DMS 273 (cell line): ENCODE results near the gene ADAMTS2.
A peak's percentile ranks its signal among the peaks of the same experiment; 100 is the strongest.

Experiments used
- DNase-seq: peaks from one replicate; lab custom pipeline; 2025; ENCODE audit not compliant: unreplicated experiment; lab: John Stamatoyannopoulos, UW

ADAMTS2 gene

DNA sequence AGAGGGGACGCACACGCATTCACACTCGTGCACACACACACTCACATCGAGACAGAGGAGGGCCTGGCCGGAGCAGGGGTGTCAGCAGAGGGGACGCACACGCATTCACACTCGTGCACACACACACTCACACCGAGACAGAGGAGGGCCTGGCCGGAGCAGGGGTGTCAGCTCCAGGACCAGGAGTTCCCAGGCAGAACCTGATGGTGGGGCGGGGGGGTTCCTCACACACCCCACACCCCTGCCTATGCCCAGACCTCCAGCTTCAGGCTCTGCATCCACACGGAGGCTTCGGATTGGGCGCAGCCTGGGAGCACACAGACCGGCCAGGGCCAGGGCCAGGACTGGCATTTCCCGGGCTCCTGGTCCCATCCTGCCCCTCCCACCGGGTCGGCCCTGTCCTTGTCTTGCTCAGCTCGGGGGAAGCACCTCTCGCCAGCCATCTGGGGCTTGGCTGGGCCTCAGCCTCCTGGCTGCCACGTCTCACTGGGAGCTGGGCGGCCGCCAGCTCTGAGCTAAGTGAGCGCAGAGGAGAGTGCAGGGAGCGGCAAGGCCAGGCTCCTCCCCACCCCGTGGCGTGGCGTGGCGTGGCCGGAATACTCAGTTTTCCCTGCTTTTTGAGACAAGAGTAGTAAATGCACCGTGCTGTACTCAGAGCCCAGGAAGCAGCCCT lies 31.3 kb downstream of the ADAMTS2 start:
- DNase-seq, result peak; percentile 97

DNA sequence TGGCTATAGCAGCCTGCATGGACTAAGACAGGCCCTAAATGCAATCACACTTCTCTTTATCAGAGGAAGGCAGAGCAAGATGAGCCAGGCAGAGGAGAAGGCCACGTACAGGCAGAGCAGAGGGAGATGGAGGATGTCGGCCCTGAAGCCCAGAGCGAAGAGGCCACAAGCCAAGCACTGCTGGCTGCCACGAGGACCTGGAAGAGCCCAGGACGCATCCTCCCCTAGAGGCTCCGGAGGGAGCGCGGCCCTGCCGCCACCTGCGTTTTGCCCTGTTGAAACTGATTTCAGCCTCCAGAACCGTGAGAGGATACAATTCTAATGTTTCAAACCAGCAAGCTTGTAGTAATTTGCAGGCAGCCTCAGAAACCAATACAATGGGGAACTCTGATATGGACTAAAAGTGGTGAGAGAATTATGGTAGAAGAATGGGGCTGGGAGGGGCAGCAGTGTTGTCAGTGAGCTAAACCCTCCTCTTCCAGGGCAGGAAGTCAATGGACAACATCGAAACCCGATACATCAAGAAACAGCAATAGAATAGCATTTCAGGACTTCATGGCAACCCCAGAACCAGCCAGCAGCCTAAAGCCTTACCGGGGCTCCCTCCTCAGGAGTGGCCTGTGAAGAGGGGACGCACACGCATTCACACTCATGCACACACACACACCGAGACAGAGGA lies 32.6 kb downstream of the ADAMTS2 start:
- DNase-seq, result no peak

- DNase-seq, result no peak
Observed at GRCh38 chr5:179311581-179311980, 33.7 kb downstream of the ADAMTS2 start.

GRCh38 chr5:179311091-179311470 lies 34.2 kb downstream of the ADAMTS2 start:
- peak; percentile 18 for DNase-seq

DNA sequence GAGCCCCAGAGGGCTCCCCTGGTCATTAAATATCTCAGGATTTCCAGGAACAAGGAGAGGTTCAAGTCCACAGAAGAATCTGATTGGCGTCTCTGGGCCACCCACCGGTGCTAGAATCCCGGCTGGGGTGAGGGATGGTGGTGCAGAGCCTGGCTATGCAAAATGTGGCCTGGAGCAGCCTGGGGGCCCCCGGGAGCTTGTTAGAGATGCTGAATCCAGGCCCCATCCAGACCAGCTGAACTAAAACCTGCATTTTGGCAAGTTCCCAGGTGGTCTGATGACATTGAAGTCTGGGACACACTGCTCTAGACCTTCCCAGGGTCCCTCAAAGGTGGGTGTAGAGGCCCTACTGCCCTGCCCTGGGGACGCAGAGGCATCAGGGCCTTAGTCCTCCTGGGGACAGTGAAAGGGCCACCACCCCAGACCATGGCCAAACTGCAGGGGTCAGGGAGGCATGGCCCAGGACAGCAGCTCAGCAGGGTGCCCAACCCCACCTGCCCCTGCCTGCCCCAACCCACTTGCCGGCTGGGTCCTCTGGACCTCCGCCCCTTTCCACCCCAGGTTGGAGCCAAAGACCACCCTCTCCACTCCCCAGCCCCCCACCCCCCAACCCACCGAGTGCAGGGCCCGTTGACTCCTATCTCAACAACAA lies 34.7 kb downstream of the ADAMTS2 start:
- DNase-seq, result no peak

DNA sequence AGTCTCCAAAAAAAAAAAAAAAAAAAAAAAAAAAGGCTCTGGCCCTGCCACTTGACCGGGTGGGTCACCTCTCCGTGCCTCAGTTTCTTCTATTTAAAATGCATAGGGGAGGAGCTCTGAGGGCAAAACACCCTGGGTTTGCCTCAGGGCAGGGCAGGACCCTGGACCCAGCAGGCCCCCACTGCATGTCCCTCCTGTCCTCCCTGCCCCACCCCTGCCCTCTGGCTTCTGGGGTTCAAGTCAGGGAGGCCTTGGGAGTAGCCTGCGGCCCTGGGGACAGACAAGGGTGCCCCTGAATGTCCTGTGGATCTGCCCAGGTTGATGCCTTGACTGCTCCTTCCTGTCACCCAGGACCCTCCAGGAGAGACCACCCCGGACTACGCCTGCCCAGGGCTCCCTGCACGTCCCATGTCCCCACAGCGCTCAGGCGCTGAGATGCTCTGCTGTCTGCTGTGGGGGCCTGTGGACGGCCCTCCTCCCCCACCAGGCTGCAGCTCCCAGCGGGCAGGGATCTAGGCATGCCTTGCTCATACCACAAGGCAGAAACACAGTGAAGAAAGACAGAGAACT lies 35.4 kb downstream of the ADAMTS2 start:
- no peak for DNase-seq

GRCh38 chr5:179309383-179309670 lies 35.9 kb downstream of the ADAMTS2 start:
- DNase-seq, result no peak

GRCh38 chr5:179308563-179309382 lies 36.5 kb downstream of the ADAMTS2 start:
- no peak for DNase-seq

DNA sequence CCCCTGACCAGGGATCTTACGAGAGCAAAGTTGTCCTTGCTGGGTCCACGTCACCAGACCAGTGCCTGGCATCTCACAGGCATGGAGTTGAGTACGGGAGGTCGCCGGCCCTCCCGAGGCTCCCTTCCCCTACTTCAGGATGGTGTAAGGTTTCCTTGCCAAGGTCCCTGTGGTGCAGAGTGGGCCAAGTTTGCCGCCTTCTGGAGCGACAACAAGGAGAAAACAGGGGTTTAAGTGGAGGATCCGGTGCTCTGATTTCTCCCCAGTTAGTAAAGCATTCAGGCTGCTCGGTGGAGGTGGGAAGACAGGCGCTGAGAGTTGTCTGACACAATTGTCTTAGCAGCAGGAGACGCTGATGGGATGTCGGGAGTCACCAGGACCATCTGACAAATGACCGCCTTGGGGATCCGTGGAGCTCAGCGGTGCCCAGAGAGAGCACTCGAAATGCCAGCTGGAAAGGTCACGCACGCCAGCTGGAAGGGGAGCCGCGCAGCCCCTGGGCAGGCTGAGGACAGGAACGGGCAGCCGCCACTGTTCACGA lies 37.3 kb downstream of the ADAMTS2 start:
- DNase-seq, result no peak

DNA sequence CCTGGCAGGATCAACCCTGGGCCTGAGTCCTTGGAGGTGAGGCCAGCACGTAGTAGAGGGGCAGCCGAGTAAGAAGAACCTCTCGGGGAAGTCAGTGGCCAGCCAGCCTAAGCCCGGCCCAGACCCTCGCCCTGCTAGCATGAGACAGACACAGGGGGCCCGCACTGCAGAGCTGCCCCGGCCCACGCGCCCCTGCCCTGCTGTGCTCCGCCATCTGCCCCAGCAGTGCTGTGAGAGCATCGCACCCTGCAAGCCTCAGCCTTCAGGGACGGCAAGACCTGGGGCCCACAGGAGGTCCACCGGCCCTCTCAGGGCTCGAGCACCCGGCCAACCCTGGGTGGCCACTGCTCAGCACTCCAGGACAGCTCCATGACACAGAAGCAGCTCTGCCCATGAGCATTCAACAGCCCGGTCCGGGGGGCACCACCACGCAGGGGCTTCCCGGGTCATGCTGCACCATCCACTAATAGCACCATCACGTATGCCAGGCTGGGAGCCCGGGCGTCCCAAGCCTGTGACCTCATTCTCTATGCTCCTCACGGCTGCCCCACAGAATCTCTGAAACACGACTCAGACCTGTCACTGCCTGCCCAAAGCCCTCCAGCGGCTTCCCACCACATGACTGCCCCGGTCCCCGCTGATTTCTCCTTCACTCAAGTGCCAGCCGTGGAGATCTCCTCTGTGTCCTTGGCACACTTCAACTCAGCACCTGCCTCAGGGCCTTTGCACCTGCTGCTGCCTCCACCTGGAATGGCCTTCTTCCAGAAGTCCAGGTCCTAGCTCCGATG lies 38.1 kb downstream of the ADAMTS2 start:
- no peak for DNase-seq

- no peak for DNase-seq
Observed at GRCh38 chr5:179306191-179307012, 38.9 kb downstream of the ADAMTS2 start.

DNA sequence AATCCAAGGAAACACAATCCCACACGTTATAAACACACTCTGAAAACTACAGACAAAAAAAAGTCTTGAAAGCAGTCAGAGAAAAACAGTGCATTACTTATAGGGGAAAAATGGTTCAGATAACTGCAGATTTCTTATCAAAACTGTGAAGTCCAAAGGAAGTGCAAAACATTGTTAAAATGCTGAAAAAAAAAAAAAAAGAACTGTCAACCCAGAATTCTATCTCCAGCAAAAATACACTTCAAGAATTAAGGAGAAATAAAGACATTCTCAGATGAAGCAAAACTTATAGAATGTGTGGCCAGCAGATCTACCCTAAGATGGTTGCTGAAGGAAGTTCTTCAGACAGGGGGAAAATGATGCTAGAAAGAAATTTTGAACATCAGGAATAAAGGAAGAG lies 40.4 kb downstream of the ADAMTS2 start:
- no peak for DNase-seq

DNA sequence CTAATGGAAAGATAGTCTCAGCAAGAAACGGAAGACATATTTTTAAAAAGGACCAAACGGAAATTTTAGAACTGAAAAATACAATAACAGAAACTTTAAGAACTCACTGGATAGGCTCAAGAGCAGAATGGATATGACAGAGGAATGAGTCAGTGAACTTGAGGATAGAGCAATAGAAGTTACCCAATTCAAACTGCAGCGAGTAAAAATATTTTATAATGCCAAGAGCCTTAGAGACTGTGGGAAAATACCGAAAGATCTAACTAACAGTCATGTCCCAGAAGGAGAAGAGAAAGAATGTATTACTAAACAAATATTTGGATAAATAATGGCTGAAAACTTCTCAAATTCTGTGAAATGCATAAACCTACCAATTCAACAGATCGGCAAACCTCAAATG lies 40.8 kb downstream of the ADAMTS2 start:
- DNase-seq, result no peak

DNA sequence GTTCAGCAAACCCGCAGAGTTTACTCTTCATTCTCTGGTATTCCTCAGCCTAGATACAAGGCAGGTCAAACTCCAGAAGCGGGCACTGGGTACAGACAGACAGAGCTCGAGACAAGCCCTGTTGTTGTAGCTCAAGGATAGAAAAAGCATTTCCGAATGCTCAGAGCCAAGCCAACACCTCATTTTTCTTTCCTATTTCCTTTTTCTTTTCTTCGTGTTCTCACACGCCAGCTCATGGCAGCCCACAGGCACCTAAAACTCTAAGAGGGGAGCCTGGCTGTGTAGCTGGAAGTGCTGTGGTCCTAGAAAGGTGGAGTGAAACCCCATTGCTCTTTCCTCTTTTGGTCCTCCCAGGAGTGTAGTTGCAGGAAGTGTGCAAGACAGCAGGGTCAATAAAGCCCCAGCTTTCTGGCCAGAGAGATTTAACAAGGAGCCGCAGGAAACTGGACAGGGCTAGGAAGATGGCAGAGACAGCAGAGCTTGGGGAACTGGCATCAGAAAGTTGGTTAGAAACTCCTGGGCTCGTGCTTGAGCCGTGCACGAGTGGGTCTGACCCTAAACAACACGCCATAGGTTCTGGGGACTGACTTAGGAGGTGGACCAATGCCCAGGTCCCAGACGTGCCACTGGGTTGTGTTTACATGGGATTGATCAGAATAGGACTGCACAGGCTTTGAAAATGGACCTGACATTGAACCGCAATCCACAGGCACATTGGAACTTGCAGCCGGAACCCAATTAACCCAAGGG lies 41.6 kb downstream of the ADAMTS2 start:
- DNase-seq, result no peak

GRCh38 chr5:179302499-179303185 lies 42.6 kb downstream of the ADAMTS2 start:
- no peak for DNase-seq

DNA sequence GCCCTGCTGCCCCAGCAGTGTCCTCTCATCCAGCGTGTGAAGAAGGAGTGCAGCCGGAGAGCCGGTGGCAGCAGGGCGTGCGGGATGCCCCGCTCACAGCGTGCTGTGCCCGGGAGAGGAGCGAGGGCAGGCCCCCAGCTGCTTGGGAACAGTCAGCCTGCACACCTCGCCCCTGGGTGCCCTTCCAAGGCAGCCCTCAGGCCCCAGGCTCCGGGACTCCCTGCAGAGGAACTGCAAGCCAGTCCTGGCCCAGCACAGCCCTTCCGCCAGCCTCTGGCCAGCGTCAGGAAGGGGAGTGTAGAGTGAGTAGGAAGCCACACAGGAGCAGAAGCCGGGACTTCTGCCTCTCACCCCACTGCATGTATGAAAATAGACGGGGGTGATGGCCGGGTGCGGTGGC lies 43.5 kb downstream of the ADAMTS2 start:
- DNase-seq, result no peak

GRCh38 chr5:179301376-179301775 lies 43.9 kb downstream of the ADAMTS2 start:
- no peak for DNase-seq

DNA sequence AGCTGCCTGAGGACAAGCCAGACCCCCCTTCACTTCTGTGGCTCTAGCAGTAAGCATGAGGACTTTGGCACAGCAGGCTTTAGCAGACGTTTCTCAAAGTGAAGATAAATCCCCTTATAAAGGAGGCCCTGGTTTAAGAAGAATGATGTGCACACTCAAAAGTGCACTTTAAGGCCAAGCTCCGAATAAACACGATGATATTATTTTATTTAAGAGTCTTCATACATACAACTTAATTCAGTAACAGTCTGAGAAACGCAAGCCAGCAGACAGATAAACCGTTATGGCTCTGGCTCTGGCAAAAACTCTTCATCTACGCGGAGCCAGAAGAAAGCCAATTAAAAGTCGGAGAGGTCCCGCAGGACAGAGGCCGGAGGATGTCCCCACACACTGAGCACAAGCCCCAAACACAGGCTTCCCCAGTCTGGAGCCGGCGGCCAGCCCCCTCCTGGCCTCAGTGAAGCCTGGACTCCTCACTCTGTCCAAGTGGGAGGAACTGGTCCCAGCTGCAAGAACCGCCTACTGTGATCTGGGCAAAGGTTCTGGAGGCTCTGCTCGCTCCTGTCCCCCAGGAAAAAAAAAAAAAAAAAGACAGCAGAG lies 44.6 kb downstream of the ADAMTS2 start:
- no peak for DNase-seq
